ENCODE data around the gene PJA1.

Gene PJA1

GRCh38 chrX:69140837-69141236 is 24.4 kb downstream of the PJA1 start:
- TF ChIP-seq CTCF (IDR thresholded peaks at IDR 0.05; ENCODE audit: low read depth, low read length, missing control alignments) = no peak
- no peak overlapping the region for H3K4me3 ChIP-seq (replicated peaks; ENCODE audit: low read depth, low read length)
- no peak for DNase-seq (ENCODE audit: extremely low read depth, low read depth)

- no peak for DNase-seq (ENCODE audit: extremely low read depth, low read depth)
Observed at GRCh38 chrX:69139516-69139915, 25.7 kb downstream of the PJA1 start.

GRCh38 chrX:69138512-69138911 is 26.7 kb downstream of the PJA1 start:
- no peak for TF ChIP-seq CTCF (IDR thresholded peaks at IDR 0.05; ENCODE audit: low read depth, low read length, missing control alignments)
- no peak overlapping the region for H3K4me3 ChIP-seq (replicated peaks; ENCODE audit: low read depth, low read length)
- no peak for DNase-seq (ENCODE audit: extremely low read depth, low read depth)

More at GRCh38 chrX:69139516-69139915, 25.7 kb downstream of the PJA1 start:
- no peak for TF ChIP-seq CTCF (IDR thresholded peaks at IDR 0.05; ENCODE audit: low read depth, low read length, missing control alignments)
- H3K4me3 ChIP-seq (replicated peaks; ENCODE audit: low read depth, low read length) = no peak overlapping the region

- no peak for DNase-seq (ENCODE audit: extremely low read depth, low read depth)
- no peak overlapping the region for H3K4me3 ChIP-seq (replicated peaks; ENCODE audit: low read depth, low read length)
- TF ChIP-seq CTCF (IDR thresholded peaks at IDR 0.05; ENCODE audit: low read depth, low read length, missing control alignments) = no peak
Observed at GRCh38 chrX:69138118-69138390, 27.2 kb downstream of the PJA1 start.

- DNase-seq (ENCODE audit: extremely low read depth, low read depth) = no peak
- H3K4me3 ChIP-seq (replicated peaks; ENCODE audit: low read depth, low read length) = no peak overlapping the region
Observed at GRCh38 chrX:69137371-69138117, 27.7 kb downstream of the PJA1 start.

GRCh38 chrX:69136546-69137331 is 28.5 kb downstream of the PJA1 start:
- no peak overlapping the region for H3K4me3 ChIP-seq (replicated peaks; ENCODE audit: low read depth, low read length)
- DNase-seq (ENCODE audit: extremely low read depth, low read depth) = no peak

More at GRCh38 chrX:69137371-69138117, 27.7 kb downstream of the PJA1 start:
- TF ChIP-seq CTCF (IDR thresholded peaks at IDR 0.05; ENCODE audit: low read depth, low read length, missing control alignments) = no peak

More at GRCh38 chrX:69136546-69137331, 28.5 kb downstream of the PJA1 start:
- no peak for TF ChIP-seq CTCF (IDR thresholded peaks at IDR 0.05; ENCODE audit: low read depth, low read length, missing control alignments)
